Body of pancreas (tissue), 4 donors: ENCODE results near the gene ZNF687. TPM values are rescaled to one million over a fixed set of nuclear protein-coding genes. Genes with fewer than 3 reads are reported as not detected.

Source experiments
- ATAC-seq: fragments of 150-250 bp; one replicate; pipeline ENCODE4 v1.9.1; 2016
- DNase-seq, 4 donors: peaks; one replicate each; pipeline ENCODE4 v3.0.0-alpha.2; 2019
- H3K27ac ChIP-seq, 4 donors: fragments of 200-600 bp; sonication (generic); 1 replicate in 3 of 4; 2 replicates in 1 of 4; pipeline versions ENCODE4 v1.5.1 to v1.6.1; 2016 to 2019; ENCODE audit warnings: mild to moderate bottlenecking in 1 of 4, mixed read lengths in 1 of 4, moderate library complexity in 1 of 4
- H3K27me3 ChIP-seq, 2 donors: fragments of 200-600 bp; sonication (generic); one replicate each; pipeline ENCODE4 v1.6.0; 2016; ENCODE audit warnings: mild to moderate bottlenecking in 1 of 2
- H3K36me3 ChIP-seq, 2 donors: fragments of 200-600 bp; sonication (generic); replicated peaks in 1 of 2; 2 replicates each; pipeline ENCODE4 v1.5.1; 2016; ENCODE audit warnings: low read depth in 2 of 2; ENCODE audit not compliant: insufficient read depth in 1 of 2
- H3K4me1 ChIP-seq: fragments of 200-600 bp; sonication (generic); one replicate; pipeline ENCODE4 v1.6.0; 2016
- H3K4me3 ChIP-seq, 2 donors: fragments of 200-600 bp; sonication (generic); 1 replicate in 1 of 2; 2 replicates in 1 of 2; pipeline ENCODE4 v1.5.1; 2016 to 2019
- H3K9me3 ChIP-seq, 3 donors: fragments of 200-600 bp; sonication (generic); 1 replicate in 2 of 3; 2 replicates in 1 of 3; pipeline ENCODE4 v1.5.1; 2016
- POLR2A ChIP-seq, 3 donors: fragments of 450-650 bp; IDR thresholded peaks; one replicate each; pipeline ENCODE4 v1.6.1; 2016; ENCODE audit warnings: antibody characterized with exemption in 3 of 3, mild to moderate bottlenecking in 2 of 3
- WGBS, 2 donors: methylation state at CpG; one replicate each; pipeline ENCODE4 v1.1.5; 2017; 5-methylcytosine and 5-hydroxymethylcytosine counted together
- intact Hi-C: fragments of 100-400 bp; cut with DNase I; formaldehyde crosslinking; loops from one replicate; pipeline ENCODE4 v1.15.1; 2023
- total RNA-seq, 2 donors: library from RNA; depleted of rRNA; stranded (reverse); fragments of >200 nt; gene quantifications; one replicate each; pipeline ENCODE4 v1.1.0, GENCODE V29; 2016
- TF ChIP-seq, protein P1 (sequence below), 7 experiments: fragments of 450-650 bp in 4 of 7; fragments of 200-600 bp in 3 of 7; sonication (generic) in 3 of 7; IDR thresholded peaks; one replicate each; pipeline ENCODE4 v1.5.1; 2016 to 2019; ENCODE audit warnings: antibody characterized with exemption in 7 of 7

Gene ZNF687
- total RNA-seq, 2 donors from 2014 or later: 15.0 to 24.4 TPM

DNA sequence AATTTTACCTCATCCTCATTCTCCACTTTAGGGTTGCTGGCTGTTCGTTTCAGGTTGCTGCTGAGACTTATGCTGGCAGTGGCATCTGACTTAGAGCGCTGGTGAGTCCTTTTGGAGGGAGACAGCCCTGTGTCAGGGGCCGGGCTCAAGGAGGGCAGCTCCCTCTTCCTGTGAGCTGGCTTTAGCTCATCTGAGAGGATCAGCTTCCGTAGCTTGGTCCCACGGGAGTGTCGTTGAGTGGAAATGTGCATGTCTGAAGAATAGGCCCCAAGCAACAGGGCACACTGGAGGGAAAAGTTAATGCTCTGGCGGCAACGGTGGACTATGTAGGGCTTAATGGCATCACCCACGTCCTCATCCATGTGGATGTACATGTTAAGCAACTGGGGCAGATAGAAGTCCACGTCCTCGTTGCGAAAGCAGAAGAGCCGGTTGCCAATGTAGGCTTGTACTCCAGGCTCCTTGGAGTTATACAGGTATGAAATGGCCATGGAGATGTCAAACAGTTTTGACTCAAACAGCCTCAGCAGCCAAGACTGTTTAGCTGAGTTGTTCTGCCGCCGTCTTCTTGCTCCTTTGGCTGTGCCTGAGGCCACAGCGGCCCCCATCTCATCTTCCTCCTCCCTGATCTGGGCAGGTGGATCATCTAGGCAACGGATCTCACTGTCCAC lies 33.6 kb downstream of the ZNF687 start:
- H3K27ac ChIP-seq: no peak overlapping the region
- H3K4me1 ChIP-seq: peaks cover 39% of the 10 kb centered on the region

GRCh38 chr1:151318975-151319374 lies 36.9 kb downstream of the ZNF687 start:
- WGBS, 2 donors: 76 to 77% methylated on average over 3 of the region's 3 CpGs
- peaks cover 9% of the 10 kb centered on the region for H3K4me1 ChIP-seq
- no peak overlapping the region for H3K27ac ChIP-seq
- TF ChIP-seq, protein P1, sequence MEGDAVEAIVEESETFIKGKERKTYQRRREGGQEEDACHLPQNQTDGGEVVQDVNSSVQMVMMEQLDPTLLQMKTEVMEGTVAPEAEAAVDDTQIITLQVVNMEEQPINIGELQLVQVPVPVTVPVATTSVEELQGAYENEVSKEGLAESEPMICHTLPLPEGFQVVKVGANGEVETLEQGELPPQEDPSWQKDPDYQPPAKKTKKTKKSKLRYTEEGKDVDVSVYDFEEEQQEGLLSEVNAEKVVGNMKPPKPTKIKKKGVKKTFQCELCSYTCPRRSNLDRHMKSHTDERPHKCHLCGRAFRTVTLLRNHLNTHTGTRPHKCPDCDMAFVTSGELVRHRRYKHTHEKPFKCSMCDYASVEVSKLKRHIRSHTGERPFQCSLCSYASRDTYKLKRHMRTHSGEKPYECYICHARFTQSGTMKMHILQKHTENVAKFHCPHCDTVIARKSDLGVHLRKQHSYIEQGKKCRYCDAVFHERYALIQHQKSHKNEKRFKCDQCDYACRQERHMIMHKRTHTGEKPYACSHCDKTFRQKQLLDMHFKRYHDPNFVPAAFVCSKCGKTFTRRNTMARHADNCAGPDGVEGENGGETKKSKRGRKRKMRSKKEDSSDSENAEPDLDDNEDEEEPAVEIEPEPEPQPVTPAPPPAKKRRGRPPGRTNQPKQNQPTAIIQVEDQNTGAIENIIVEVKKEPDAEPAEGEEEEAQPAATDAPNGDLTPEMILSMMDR (IDR thresholded peaks at IDR 0.05): no peak
- TF ChIP-seq POLR2A (IDR thresholded peaks at IDR 0.05): no peak
- intact Hi-C loops: no loop called here
- no peak overlapping the region for H3K4me3 ChIP-seq
- peaks cover 0 to 14% of the 10 kb centered on the region in 2 donors for H3K36me3 ChIP-seq
- ATAC-seq (no peak), DNase-seq (no peak)
- H3K27me3 ChIP-seq: no peaks in the 10 kb centered on the region
- H3K9me3 ChIP-seq: no peaks in the 10 kb centered on the region

More for the DNA sequence above, 33.6 kb downstream of the ZNF687 start:
- Histone ChIP-seq H3K27me3 (no peaks in the 10 kb centered on the region), H3K9me3 (no peaks in the 10 kb centered on the region), H3K4me3 (no peak overlapping the region), H3K36me3 (peaks cover 0 to 14% of the 10 kb centered on the region in 2 donors)
- no peak for TF ChIP-seq POLR2A (IDR thresholded peaks at IDR 0.05)
- TF ChIP-seq, protein P1 (IDR thresholded peaks at IDR 0.05): no peak
- intact Hi-C loops: no loop called here
- ATAC-seq: no peak
- WGBS, 2 donors: 80 to 88% methylated on average over 17 of the region's 17 CpGs
- no peak for DNase-seq

DNA sequence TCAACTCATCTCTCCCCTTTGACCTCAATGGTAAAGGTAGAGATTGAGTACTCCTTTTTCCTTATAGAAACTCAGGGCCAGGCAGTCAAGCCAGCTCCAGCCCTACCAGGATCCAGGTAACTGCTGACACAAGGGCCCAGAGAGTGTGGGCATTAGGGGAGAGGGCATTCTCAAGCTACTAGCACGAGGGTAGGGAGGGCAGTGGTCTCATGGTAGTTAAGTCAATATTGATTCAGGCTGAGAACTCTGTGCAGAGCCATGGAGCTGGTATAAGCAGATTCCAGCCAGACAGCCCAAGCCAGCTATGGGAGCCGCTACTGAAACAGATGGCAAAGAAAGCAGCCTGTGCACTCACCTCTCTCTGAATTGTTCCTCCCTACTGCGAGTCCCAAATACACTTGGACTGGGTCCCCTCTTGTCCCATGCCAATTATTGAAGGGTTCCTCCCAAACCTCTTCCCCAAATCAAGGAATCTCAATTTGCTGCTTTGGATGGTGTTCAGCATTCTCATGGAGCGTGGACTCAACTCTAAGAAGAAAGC lies 42.4 kb downstream of the ZNF687 start:
- Histone ChIP-seq H3K36me3 (no peaks in the 10 kb centered on the region), H3K9me3 (no peaks in the 10 kb centered on the region), H3K27ac (no peak overlapping the region), H3K4me1 (peaks cover 32% of the 10 kb centered on the region), H3K27me3 (no peaks in the 10 kb centered on the region), H3K4me3 (no peak overlapping the region)
- ATAC-seq (no peak), DNase-seq (no peak)
- TF ChIP-seq, protein P1 (IDR thresholded peaks at IDR 0.05): no peak
- no peak for TF ChIP-seq POLR2A (IDR thresholded peaks at IDR 0.05)
- intact Hi-C loops: no loop called here
- WGBS, 2 donors: 73 to 92% methylated on average over 4 of the region's 4 CpGs

GRCh38 chr1:151325231-151325630 lies 43.1 kb downstream of the ZNF687 start:
- Histone ChIP-seq H3K9me3 (no peaks in the 10 kb centered on the region), H3K4me1 (peaks cover 32% of the 10 kb centered on the region), H3K27me3 (no peaks in the 10 kb centered on the region), H3K36me3 (no peaks in the 10 kb centered on the region), H3K27ac (no peak overlapping the region), H3K4me3 (no peak overlapping the region)
- WGBS, 2 donors: 79 to 80% methylated on average over 7 of the region's 7 CpGs
- intact Hi-C loops: no loop called here
- no peak for ATAC-seq
- TF ChIP-seq, protein P1 (IDR thresholded peaks at IDR 0.05): no peak
- TF ChIP-seq POLR2A (IDR thresholded peaks at IDR 0.05): no peak
- DNase-seq: no peak
